K562 (cell line): ENCODE results near the gene BLM. TPM values are rescaled to one million over a fixed set of nuclear protein-coding genes. Genes with fewer than 3 reads are reported as not detected.

ENCODE experiments used
- BCOR ChIP-seq: fragments of 450-650 bp; IDR thresholded peaks from 2 replicates; pipeline ENCODE4 v1.6.1; 2016
- IRF9 ChIP-seq: fragments of 450-650 bp; IDR thresholded peaks from 2 replicates; pipeline ENCODE4 v1.6.1; 2016; ENCODE audit warnings: missing biosample characterization, missing genetic modification characterization
- MEF2A ChIP-seq: IDR thresholded peaks from 2 replicates; pipeline ENCODE4 v1.6.1; 2011; ENCODE audit warnings: low read depth, mild to moderate bottlenecking, low read length, moderate library complexity; ENCODE audit not compliant: control insufficient read depth
- ZBTB11 ChIP-seq, 3 experiments: fragments of 200-800 bp in 1 of 3; fragments of 250-450 bp in 1 of 3; fragments of 450-650 bp in 1 of 3; sonication (Bioruptor Pico) in 1 of 3; sonication (Bioruptor generic) in 1 of 3; formaldehyde crosslinking in 1 of 3; IDR thresholded peaks; 2 replicates each; pipeline versions ENCODE4 v1.6.1 to v1.8.0; 2016 to 2022; ENCODE audit warnings: mild to moderate bottlenecking in 2 of 3, missing genetic modification characterization in 2 of 3, missing compliant biosample characterization in 1 of 3, moderate library complexity in 1 of 3
- ZKSCAN3 ChIP-seq: fragments of 250-450 bp; sonication (Bioruptor Pico); IDR thresholded peaks from 2 replicates; pipeline ENCODE4 v1.4.0; 2020
- polyA plus RNA-seq, 8 experiments: library from polyadenylated mRNA; depleted of rRNA in 4 of 8; stranded (reverse) in 5 of 8; unstranded in 3 of 8; fragments of >200 nt; fragmentation: Nextera tagmentation in 2 of 8; fragmentation: Illumina TruSeq in 1 of 8; extraction: Ambion mirVana in 2 of 8; extraction: Trizol in 1 of 8; gene quantifications; 2 replicates each; pipeline versions ENCODE4 v1.2.1 to v1.2.3, GENCODE V29; 2011 to 2014; ENCODE audit warnings: inconsistent platforms in 1 of 8, missing spikeins in 1 of 8
- total RNA-seq, 7 experiments: library from RNA; depleted of rRNA in 6 of 7; stranded (reverse); fragments of >200 nt in 6 of 7; fragmentation: Illumina TruSeq in 2 of 7; extraction: Trizol in 2 of 7; gene quantifications; 2 replicates each; pipeline versions ENCODE4 v1.2.1 to v1.2.3, GENCODE V29; 2011 to 2021; ENCODE audit warnings: low replicate concordance in 1 of 7

Gene BLM
- total and polyA plus RNA-seq, 9 of the 15 experiments (the other 6 are each of a cell fraction or from before 2014, with no cell fraction given), result 21.0 to 56.0 (median 43.9) TPM

- peak in 1 of 3 experiments; percentile 40; a peak in 1 of 6 replicates for TF ChIP-seq ZBTB11 (CRISPR knock-in tag; IDR thresholded peaks at IDR 0.05)
- no peak for TF ChIP-seq MEF2A
- no peak for TF ChIP-seq ZKSCAN3 (CRISPR knock-in tag)
- TF ChIP-seq BCOR, result peak; percentile 18; the same call in 1 of the 2 replicates
- TF ChIP-seq IRF9, result 0 out of 2 replicates have a peak, but pooled peaks have one; percentile 9
Observed at GRCh38 chr15:90840157-90840855, 123.2 kb downstream of the BLM start (continued).
